UCSD-AML1 (cell line): ENCODE data around the gene PRKG1.
"Not testable (repeated sequence)": the region's sequence is repeated elsewhere in the genome, so short reads cannot be mapped to it uniquely, and the experiment has no call there.

Experiments used
- DNase-seq: peaks from one replicate; lab custom pipeline; 2025; ENCODE audit not compliant: unreplicated experiment; lab: John Stamatoyannopoulos, UW

The PRKG1 gene

GRCh38 chr10:51687296-51687695 is 613.0 kb downstream of the PRKG1 start:
- DNase-seq, result no peak

GRCh38 chr10:51688826-51689225 is 614.5 kb downstream of the PRKG1 start:
- DNase-seq, result not testable (repeated sequence)

- no peak for DNase-seq
These were observed 615.2 kb downstream of the PRKG1 start for GRCh38 chr10:51689536-51689935.

GRCh38 chr10:51691135-51691534 is 616.8 kb downstream of the PRKG1 start:
- DNase-seq, result no peak

GRCh38 chr10:51694086-51694768 is 619.9 kb downstream of the PRKG1 start:
- no peak for DNase-seq

- DNase-seq, result no peak
These were observed 622.0 kb downstream of the PRKG1 start for GRCh38 chr10:51696251-51696650.

- DNase-seq, result no peak
These were observed 624.3 kb downstream of the PRKG1 start for GRCh38 chr10:51698473-51699063.

- no peak for DNase-seq
These were observed 624.8 kb downstream of the PRKG1 start for GRCh38 chr10:51699145-51699474.

GRCh38 chr10:51699475-51700227 is 625.4 kb downstream of the PRKG1 start, which contains the start of gene CSTF2T:
Gene CSTF2T (minus strand): TSS chr10:51699595. CDS start chr10:51699549, 46 bp downstream.
- DNase-seq, result peak; percentile 91

GRCh38 chr10:51700228-51700817 is 626.0 kb downstream of the PRKG1 start:
- DNase-seq, result no peak

GRCh38 chr10:51705774-51706173 is 631.5 kb downstream of the PRKG1 start:
- DNase-seq, result no peak

GRCh38 chr10:51706225-51706624 is 631.9 kb downstream of the PRKG1 start:
- no peak for DNase-seq

GRCh38 chr10:51707392-51707791 is 633.1 kb downstream of the PRKG1 start:
- DNase-seq, result no peak

GRCh38 chr10:51707821-51708424 is 633.6 kb downstream of the PRKG1 start:
- no peak for DNase-seq

- no peak for DNase-seq
These were observed 634.3 kb downstream of the PRKG1 start for GRCh38 chr10:51708609-51709008.

GRCh38 chr10:51709324-51709972 is 635.2 kb downstream of the PRKG1 start:
- DNase-seq, result no peak

GRCh38 chr10:51711519-51711891 is 637.2 kb downstream of the PRKG1 start:
- no peak for DNase-seq

GRCh38 chr10:51716981-51717380 is 642.7 kb downstream of the PRKG1 start:
- DNase-seq, result no peak

GRCh38 chr10:51718804-51719291 is 644.6 kb downstream of the PRKG1 start:
- no peak for DNase-seq

- DNase-seq, result no peak
These were observed 649.8 kb downstream of the PRKG1 start for GRCh38 chr10:51724038-51724437.
